ENCODE results near the gene EPM2AIP1. TPM values are rescaled to one million over a fixed set of nuclear protein-coding genes. Genes with fewer than 3 reads are reported as not detected.
"Not testable (repeated sequence)": the region's sequence is repeated elsewhere in the genome, so short reads cannot be mapped to it uniquely, and the experiment has no call there.

The EPM2AIP1 gene
- polyA plus RNA-seq (2013, experiment 1 of 2), result 6.6 TPM
- 6.6 TPM for polyA plus RNA-seq (2013, experiment 2 of 2)

- Histone ChIP-seq H3K18ac (ENCODE audit: low read length) (peak within 1 kb of the TSS; percentile 12), H2BK15ac (replicated peaks; ENCODE audit: low read depth) (no peak within 1 kb of the TSS), H3K4me3 (ENCODE audit: low read length) (peak within 1 kb of the TSS; percentile 94), H2AK5ac (ENCODE audit: low read length) (peak within 1 kb of the TSS; percentile 68), H3K9ac (ENCODE audit: low read length) (peak within 1 kb of the TSS; percentile 99), H3K27me3 (ENCODE audit: insufficient read depth, low read length, poor library complexity) (no peaks in the 10 kb centered on the region), H3K23ac (ENCODE audit: low read length) (peak within 1 kb of the TSS; percentile 95), H3K79me1 (ENCODE audit: low read length) (peaks cover 7% of the 10 kb centered on the region), H3K4me1 (ENCODE audit: control insufficient read depth, low read depth, low read length) (peaks cover 10% of the 10 kb centered on the region), H4K5ac (ENCODE audit: low read length) (no peak within 1 kb of the TSS), H3K79me2 (ENCODE audit: control insufficient read depth, insufficient read depth, low read length) (peaks cover 35% of the 10 kb centered on the region), H2BK120ac (ENCODE audit: low read depth, low read length) (no peak within 1 kb of the TSS), H4K8ac (ENCODE audit: low read depth, low read length) (no peak within 1 kb of the TSS), H3K27ac (ENCODE audit: low read depth, low read length) (peak within 1 kb of the TSS; percentile 89), H3K4me2 (ENCODE audit: low read length) (peak within 1 kb of the TSS; percentile 82), H3K4ac (ENCODE audit: low read depth, low read length) (peak within 1 kb of the TSS; percentile 85), H3K36me3 (ENCODE audit: control insufficient read depth, insufficient read depth, low read length) (no peaks in the 10 kb centered on the region), H3K56ac (ENCODE audit: low read length) (peak within 1 kb of the TSS; percentile 99), H2BK5ac (ENCODE audit: low read length) (peak within 1 kb of the TSS; percentile 95)
- WGBS (ENCODE audit: extremely low coverage, insufficient coverage, low lambda C conversion rate), result no CpG with 5 or more reads among the region's 48 CpGs
- no peak for DNase-seq
Measured at GRCh38 chr3:36992806-36993325, at the start of gene EPM2AIP1. Gene EPM2AIP1, minus strand, starts transcription at chr3:36993131. Its CDS starts 54 bp downstream, at chr3:36993077.

DNA sequence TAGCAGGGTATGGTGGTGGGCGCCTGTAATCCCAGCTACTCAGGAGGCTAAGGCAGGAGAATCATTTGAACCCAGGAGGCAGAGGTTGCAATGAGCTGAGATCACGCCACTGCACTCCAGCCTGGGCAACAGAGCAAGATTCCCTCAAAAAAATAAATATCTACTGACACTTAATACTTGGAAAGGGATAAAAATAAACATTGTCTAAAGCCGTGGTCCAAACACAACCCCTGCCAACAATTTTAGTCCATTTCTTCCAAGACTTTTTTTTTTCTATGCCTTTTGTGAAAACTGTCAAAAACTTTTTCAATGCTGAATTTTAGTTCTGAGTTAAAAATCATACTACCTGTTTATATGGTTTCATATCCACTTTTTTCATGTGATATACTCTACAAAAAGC is 49.8 kb upstream of the EPM2AIP1 start:
- not testable (repeated sequence) for H4K8ac ChIP-seq (ENCODE audit: low read depth, low read length); H3K79me1 ChIP-seq (ENCODE audit: low read length); H3K18ac ChIP-seq (ENCODE audit: low read length); H4K5ac ChIP-seq (ENCODE audit: low read length); H3K27me3 ChIP-seq (ENCODE audit: insufficient read depth, low read length, poor library complexity); H3K4me2 ChIP-seq (ENCODE audit: low read length); H2AK5ac ChIP-seq (ENCODE audit: low read length); H2BK5ac ChIP-seq (ENCODE audit: low read length); H3K9ac ChIP-seq (ENCODE audit: low read length); H2BK120ac ChIP-seq (ENCODE audit: low read depth, low read length); H2BK15ac ChIP-seq (replicated peaks; ENCODE audit: low read depth); H3K79me2 ChIP-seq (ENCODE audit: control insufficient read depth, insufficient read depth, low read length); H3K4me3 ChIP-seq (ENCODE audit: low read length); H3K56ac ChIP-seq (ENCODE audit: low read length); DNase-seq; H3K36me3 ChIP-seq (ENCODE audit: control insufficient read depth, insufficient read depth, low read length); H3K23ac ChIP-seq (ENCODE audit: low read length); H3K4ac ChIP-seq (ENCODE audit: low read depth, low read length); H3K4me1 ChIP-seq (ENCODE audit: control insufficient read depth, low read depth, low read length); H3K27ac ChIP-seq (ENCODE audit: low read depth, low read length)
- WGBS (ENCODE audit: extremely low coverage, insufficient coverage, low lambda C conversion rate), result no CpG with 5 or more reads among the region's 3 CpGs

DNA sequence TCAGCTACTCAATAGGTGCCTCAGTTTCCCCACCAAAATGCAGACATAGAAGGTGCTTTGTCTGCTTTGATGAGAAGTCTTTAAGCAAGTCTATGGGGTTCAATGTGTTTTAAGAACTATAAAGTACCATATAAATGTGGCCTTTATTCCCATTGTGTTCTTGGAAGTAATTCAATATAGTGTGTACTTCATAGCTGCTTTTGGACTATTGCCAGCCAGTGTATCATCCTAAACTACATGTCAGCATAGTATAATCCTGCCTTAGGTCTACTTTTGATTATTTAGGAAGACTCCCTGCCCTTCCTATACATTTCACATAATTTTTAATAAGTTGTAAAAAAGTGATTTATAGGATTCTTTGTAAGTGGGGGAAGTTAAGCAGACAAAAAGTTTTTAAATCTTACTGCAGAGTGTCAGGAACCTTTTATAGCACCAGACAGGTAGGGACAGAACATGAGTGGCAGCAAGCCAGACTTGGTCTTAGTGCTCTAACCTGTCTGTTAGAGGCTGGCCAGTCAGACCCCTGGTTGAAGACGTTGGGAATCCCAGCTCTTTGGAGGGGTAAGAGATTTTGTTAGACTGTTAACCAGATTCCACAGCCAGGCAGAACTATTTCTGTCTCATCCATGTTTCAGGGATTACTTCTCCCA is 48.7 kb upstream of the EPM2AIP1 start:
- Histone ChIP-seq H2BK15ac (replicated peaks; ENCODE audit: low read depth) (no peak overlapping the region), H3K79me2 (ENCODE audit: control insufficient read depth, insufficient read depth, low read length) (no peaks in the 10 kb centered on the region), H3K79me1 (ENCODE audit: low read length) (no peaks in the 10 kb centered on the region), H3K9ac (ENCODE audit: low read length) (no peak overlapping the region), H3K4me2 (ENCODE audit: low read length) (no peak overlapping the region), H4K5ac (ENCODE audit: low read length) (no peak overlapping the region), H3K18ac (ENCODE audit: low read length) (no peak overlapping the region), H3K56ac (ENCODE audit: low read length) (no peak overlapping the region), H2BK120ac (ENCODE audit: low read depth, low read length) (no peak overlapping the region), H4K8ac (ENCODE audit: low read depth, low read length) (no peak overlapping the region), H3K23ac (ENCODE audit: low read length) (no peak overlapping the region), H3K27ac (ENCODE audit: low read depth, low read length) (no peak overlapping the region), H3K36me3 (ENCODE audit: control insufficient read depth, insufficient read depth, low read length) (peaks cover 6% of the 10 kb centered on the region), H3K27me3 (ENCODE audit: insufficient read depth, low read length, poor library complexity) (no peaks in the 10 kb centered on the region), H3K4me1 (ENCODE audit: control insufficient read depth, low read depth, low read length) (no peaks in the 10 kb centered on the region), H3K4me3 (ENCODE audit: low read length) (no peak overlapping the region), H3K4ac (ENCODE audit: low read depth, low read length) (no peak overlapping the region), H2BK5ac (ENCODE audit: low read length) (no peak overlapping the region), H2AK5ac (ENCODE audit: low read length) (no peak overlapping the region)
- DNase-seq, result no peak
- WGBS (ENCODE audit: extremely low coverage, insufficient coverage, low lambda C conversion rate), result no CpG with 5 or more reads among the region's 1 CpG

GRCh38 chr3:37040231-37040630 is 47.3 kb upstream of the EPM2AIP1 start:
- Histone ChIP-seq H3K4ac (ENCODE audit: low read depth, low read length) (no peak overlapping the region), H2BK120ac (ENCODE audit: low read depth, low read length) (no peak overlapping the region), H3K23ac (ENCODE audit: low read length) (no peak overlapping the region), H3K36me3 (ENCODE audit: control insufficient read depth, insufficient read depth, low read length) (peaks cover 6% of the 10 kb centered on the region), H2AK5ac (ENCODE audit: low read length) (no peak overlapping the region), H3K79me2 (ENCODE audit: control insufficient read depth, insufficient read depth, low read length) (no peaks in the 10 kb centered on the region), H4K5ac (ENCODE audit: low read length) (no peak overlapping the region), H4K8ac (ENCODE audit: low read depth, low read length) (no peak overlapping the region), H3K18ac (ENCODE audit: low read length) (no peak overlapping the region), H2BK5ac (ENCODE audit: low read length) (no peak overlapping the region), H3K9ac (ENCODE audit: low read length) (no peak overlapping the region), H3K27ac (ENCODE audit: low read depth, low read length) (no peak overlapping the region), H2BK15ac (replicated peaks; ENCODE audit: low read depth) (no peak overlapping the region), H3K56ac (ENCODE audit: low read length) (no peak overlapping the region), H3K4me1 (ENCODE audit: control insufficient read depth, low read depth, low read length) (no peaks in the 10 kb centered on the region), H3K79me1 (ENCODE audit: low read length) (no peaks in the 10 kb centered on the region), H3K4me2 (ENCODE audit: low read length) (no peak overlapping the region), H3K27me3 (ENCODE audit: insufficient read depth, low read length, poor library complexity) (no peaks in the 10 kb centered on the region), H3K4me3 (ENCODE audit: low read length) (no peak overlapping the region)
- no peak for DNase-seq
- no CpG with 5 or more reads among the region's 1 CpG for WGBS (ENCODE audit: extremely low coverage, insufficient coverage, low lambda C conversion rate)

DNA sequence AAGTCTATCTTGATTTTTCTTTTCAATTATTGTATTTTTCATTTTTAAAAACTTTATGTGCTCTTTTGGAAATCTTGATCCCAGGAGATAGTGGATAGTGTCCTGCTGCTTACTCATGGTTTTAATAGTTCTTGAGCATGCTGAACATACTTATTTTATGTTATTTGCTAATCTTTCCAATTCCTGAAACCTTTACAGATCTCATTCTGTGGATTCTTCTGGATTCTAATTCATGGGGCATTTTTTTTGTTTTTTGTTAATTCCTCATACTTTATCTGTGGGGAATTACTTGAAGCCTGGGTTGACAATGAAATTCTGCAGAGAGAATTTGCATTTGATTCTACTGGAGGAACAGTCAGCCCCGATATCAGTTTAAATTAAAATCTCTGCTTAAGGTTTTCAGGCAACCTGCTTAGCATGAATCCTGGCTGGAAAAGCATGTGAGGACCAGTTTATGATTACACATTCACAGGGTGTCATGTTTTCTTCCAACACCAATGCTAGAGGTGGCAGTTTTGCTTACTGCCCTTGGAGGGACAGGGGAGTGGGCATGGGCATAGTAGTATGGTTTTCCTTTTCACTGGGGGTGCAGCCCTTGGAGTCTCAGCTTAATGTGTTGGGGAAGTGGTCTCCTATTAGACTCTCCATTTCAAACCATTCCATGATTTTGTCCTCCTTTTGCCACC is 46.4 kb upstream of the EPM2AIP1 start:
- H3K36me3 ChIP-seq (ENCODE audit: control insufficient read depth, insufficient read depth, low read length), result peaks cover 6% of the 10 kb centered on the region
- H3K27ac ChIP-seq (ENCODE audit: low read depth, low read length), result no peak overlapping the region
- WGBS (ENCODE audit: extremely low coverage, insufficient coverage, low lambda C conversion rate), result no CpG with 5 or more reads among the region's 1 CpG

More for the DNA sequence above, 46.4 kb upstream of the EPM2AIP1 start:
- Histone ChIP-seq H4K5ac (ENCODE audit: low read length) (no peak overlapping the region), H3K9ac (ENCODE audit: low read length) (no peak overlapping the region), H3K56ac (ENCODE audit: low read length) (no peak overlapping the region), H3K18ac (ENCODE audit: low read length) (no peak overlapping the region), H3K27me3 (ENCODE audit: insufficient read depth, low read length, poor library complexity) (no peaks in the 10 kb centered on the region), H3K4ac (ENCODE audit: low read depth, low read length) (no peak overlapping the region), H3K4me3 (ENCODE audit: low read length) (no peak overlapping the region), H3K4me2 (ENCODE audit: low read length) (no peak overlapping the region), H4K8ac (ENCODE audit: low read depth, low read length) (no peak overlapping the region), H2BK15ac (replicated peaks; ENCODE audit: low read depth) (no peak overlapping the region), H2AK5ac (ENCODE audit: low read length) (no peak overlapping the region), H3K79me1 (ENCODE audit: low read length) (no peaks in the 10 kb centered on the region), H2BK5ac (ENCODE audit: low read length) (no peak overlapping the region), H2BK120ac (ENCODE audit: low read depth, low read length) (no peak overlapping the region), H3K79me2 (ENCODE audit: control insufficient read depth, insufficient read depth, low read length) (no peaks in the 10 kb centered on the region), H3K4me1 (ENCODE audit: control insufficient read depth, low read depth, low read length) (no peaks in the 10 kb centered on the region), H3K23ac (ENCODE audit: low read length) (no peak overlapping the region)
- no peak for DNase-seq
